ENCODE results near the gene MAP2K6.
"Not testable (repeated sequence)": the region's sequence is repeated elsewhere in the genome, so short reads cannot be mapped to it uniquely, and the experiment has no call there.

MAP2K6 gene

DNA sequence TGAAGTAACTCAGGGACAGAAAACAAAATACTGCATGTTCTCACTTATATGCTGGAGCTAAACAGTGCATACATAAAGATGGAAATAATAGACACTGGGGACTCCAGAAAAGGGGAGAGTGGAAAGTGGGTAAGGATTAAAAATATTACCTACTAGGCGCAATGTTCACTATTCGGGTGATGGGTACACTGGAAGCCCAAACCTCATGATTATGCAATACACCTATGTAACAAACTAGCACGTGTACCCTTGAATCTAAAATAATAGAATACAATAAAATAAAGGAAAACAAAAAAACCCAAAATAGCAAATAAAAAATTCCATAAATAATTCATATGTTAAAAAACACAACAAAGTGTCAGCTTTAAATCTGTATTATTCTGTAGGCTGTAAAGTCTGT is 56.9 kb downstream of the MAP2K6 start:
- no peak for DNase-seq (ENCODE audit: low read depth, low spot score)
- H3K4me3 ChIP-seq (ENCODE audit: low read length), result no peak overlapping the region
- H3K27ac ChIP-seq (ENCODE audit: low read length), result no peak overlapping the region
- H3K9me3 ChIP-seq (ENCODE audit: control insufficient read depth, insufficient read depth, low read length), result no peaks in the 10 kb centered on the region
- H3K4me1 ChIP-seq (ENCODE audit: control insufficient read depth, insufficient read depth, low read length), result peaks cover 2% of the 10 kb centered on the region
- H3K27me3 ChIP-seq (ENCODE audit: control insufficient read depth, insufficient read depth, low read length), result no peaks in the 10 kb centered on the region
- WGBS (ENCODE audit: insufficient coverage, insufficient read length), result no CpG with 5 or more reads among the region's 3 CpGs
- H3K36me3 ChIP-seq (ENCODE audit: control insufficient read depth, insufficient read depth, low read length), result no peaks in the 10 kb centered on the region

DNA sequence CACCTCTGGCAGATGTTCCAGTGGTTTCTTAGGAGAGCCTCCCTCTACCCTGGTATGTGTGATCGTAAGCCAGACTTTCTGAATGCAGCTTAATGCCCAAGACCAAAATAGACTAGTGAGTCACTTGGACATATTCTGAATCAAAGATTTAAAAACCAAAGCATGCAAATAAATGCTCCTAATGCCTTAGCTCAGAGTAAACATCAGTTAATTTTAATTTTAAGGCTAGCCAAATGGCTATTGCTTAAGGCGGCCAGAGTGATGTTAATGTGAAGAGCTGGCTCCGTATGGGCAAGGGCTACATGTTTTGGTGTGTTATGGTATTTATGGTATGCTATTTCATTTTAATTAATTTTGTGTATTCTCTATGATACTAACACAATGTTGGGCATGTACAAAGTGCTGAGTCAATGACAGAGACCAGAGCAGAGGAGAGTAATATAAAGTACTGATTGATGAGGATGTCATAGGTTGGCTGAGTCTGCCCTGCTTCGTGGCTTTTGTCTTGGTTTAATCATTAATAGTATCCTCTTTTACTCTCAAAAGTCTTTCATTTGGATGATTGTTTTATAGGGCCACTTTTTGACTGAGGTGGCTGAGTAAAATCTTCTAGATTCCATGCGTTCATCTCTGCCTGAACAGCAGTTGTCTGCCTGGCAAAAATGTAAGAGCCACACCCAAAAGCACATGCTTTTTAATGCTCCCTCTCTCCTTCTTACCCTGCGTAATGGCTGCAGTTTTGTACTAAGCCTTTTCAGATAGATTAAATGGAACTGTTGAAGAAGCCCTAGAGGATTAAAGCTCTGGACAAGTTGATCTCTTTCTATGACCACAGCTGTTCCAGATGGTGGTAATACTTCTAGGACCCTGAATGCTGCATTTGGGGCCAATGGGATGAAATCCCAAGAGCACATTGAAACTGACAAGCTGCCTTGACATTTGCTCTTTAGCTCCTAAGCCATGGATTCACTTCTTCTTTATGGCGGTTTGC is 59.6 kb downstream of the MAP2K6 start:
- Histone ChIP-seq H3K27me3 (ENCODE audit: control insufficient read depth, insufficient read depth, low read length) (no peaks in the 10 kb centered on the region), H3K9me3 (ENCODE audit: control insufficient read depth, insufficient read depth, low read length) (no peaks in the 10 kb centered on the region), H3K27ac (ENCODE audit: low read length) (no peak overlapping the region), H3K4me3 (ENCODE audit: low read length) (no peak overlapping the region), H3K4me1 (ENCODE audit: control insufficient read depth, insufficient read depth, low read length) (no peaks in the 10 kb centered on the region), H3K36me3 (ENCODE audit: control insufficient read depth, insufficient read depth, low read length) (no peaks in the 10 kb centered on the region)
- WGBS (ENCODE audit: insufficient coverage, insufficient read length), result no CpG with 5 or more reads among the region's 7 CpGs
- DNase-seq (ENCODE audit: low read depth, low spot score), result no peak

DNA sequence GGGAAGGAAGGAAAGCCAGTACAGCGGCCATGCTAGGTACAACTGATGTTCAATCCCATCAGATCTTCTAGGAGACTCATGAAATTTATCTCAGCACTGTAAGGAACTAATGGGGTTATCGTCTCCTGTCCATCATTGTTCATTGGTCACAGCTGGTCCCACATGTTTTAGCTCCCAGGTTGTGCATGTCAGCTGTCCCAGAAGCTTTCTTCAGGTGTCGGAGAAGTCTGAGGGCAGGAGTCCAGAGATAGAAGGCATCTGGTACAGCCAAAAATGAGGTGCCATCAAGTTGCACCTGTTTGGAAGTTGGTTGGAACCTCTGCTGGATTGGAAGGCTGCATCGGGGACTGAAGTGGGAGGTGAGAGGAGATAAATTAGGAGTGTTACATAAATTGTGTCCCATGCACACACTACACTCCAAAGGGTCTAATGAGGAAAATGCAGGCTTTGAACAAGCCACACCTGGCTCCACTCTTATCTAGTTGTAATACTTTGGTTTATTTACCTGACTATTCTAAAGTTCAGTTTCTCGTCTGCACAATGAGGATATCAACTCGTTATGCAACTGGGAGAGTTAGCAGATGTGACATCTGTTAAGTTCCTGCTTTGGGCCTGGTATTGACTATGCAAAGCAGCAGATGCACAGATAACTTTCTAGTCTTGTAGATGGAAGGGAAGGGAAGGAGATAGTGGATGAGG is 62.9 kb downstream of the MAP2K6 start:
- DNase-seq (ENCODE audit: low read depth, low spot score), result no peak
- no peaks in the 10 kb centered on the region for H3K27me3 ChIP-seq (ENCODE audit: control insufficient read depth, insufficient read depth, low read length)
- no peaks in the 10 kb centered on the region for H3K4me1 ChIP-seq (ENCODE audit: control insufficient read depth, insufficient read depth, low read length)
- no peak overlapping the region for H3K27ac ChIP-seq (ENCODE audit: low read length)
- H3K36me3 ChIP-seq (ENCODE audit: control insufficient read depth, insufficient read depth, low read length), result no peaks in the 10 kb centered on the region
- WGBS (ENCODE audit: insufficient coverage, insufficient read length), result no CpG with 5 or more reads among the region's 6 CpGs
- no peak overlapping the region for H3K4me3 ChIP-seq (ENCODE audit: low read length)
- H3K9me3 ChIP-seq (ENCODE audit: control insufficient read depth, insufficient read depth, low read length), result no peaks in the 10 kb centered on the region

GRCh38 chr17:69477903-69478266 is 63.4 kb downstream of the MAP2K6 start:
- Histone ChIP-seq H3K4me1 (ENCODE audit: control insufficient read depth, insufficient read depth, low read length) (no peaks in the 10 kb centered on the region), H3K9me3 (ENCODE audit: control insufficient read depth, insufficient read depth, low read length) (no peaks in the 10 kb centered on the region), H3K27me3 (ENCODE audit: control insufficient read depth, insufficient read depth, low read length) (no peaks in the 10 kb centered on the region), H3K36me3 (ENCODE audit: control insufficient read depth, insufficient read depth, low read length) (no peaks in the 10 kb centered on the region), H3K4me3 (ENCODE audit: low read length) (no peak overlapping the region), H3K27ac (ENCODE audit: low read length) (no peak overlapping the region)
- WGBS (ENCODE audit: insufficient coverage, insufficient read length), result no CpG with 5 or more reads among the region's 4 CpGs
- DNase-seq (ENCODE audit: low read depth, low spot score), result no peak

DNA sequence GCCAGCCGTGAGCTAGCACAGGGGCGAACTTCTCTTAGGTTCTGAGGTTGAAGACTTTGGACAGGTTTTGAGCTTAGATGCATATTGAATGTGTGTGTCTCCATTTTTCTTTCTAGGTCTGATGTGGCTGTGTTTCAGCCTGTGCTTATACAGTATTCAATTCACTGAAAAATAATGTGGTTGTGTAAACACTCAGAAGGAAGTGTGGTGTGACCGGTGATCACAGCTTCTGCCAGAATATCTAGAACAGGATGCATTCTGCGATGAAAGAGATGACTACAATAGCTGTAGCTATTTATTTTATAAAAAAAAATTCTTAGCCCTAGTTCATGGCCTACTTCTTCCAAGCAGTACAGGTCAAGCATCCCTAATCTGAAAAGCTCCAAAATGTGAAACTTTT is 64.4 kb downstream of the MAP2K6 start:
- Histone ChIP-seq H3K36me3 (ENCODE audit: control insufficient read depth, insufficient read depth, low read length) (no peaks in the 10 kb centered on the region), H3K4me3 (ENCODE audit: low read length) (no peak overlapping the region), H3K4me1 (ENCODE audit: control insufficient read depth, insufficient read depth, low read length) (no peaks in the 10 kb centered on the region), H3K9me3 (ENCODE audit: control insufficient read depth, insufficient read depth, low read length) (no peaks in the 10 kb centered on the region), H3K27ac (ENCODE audit: low read length) (no peak overlapping the region), H3K27me3 (ENCODE audit: control insufficient read depth, insufficient read depth, low read length) (no peaks in the 10 kb centered on the region)
- no peak for DNase-seq (ENCODE audit: low read depth, low spot score)
- WGBS (ENCODE audit: insufficient coverage, insufficient read length), result no CpG with 5 or more reads among the region's 4 CpGs

DNA sequence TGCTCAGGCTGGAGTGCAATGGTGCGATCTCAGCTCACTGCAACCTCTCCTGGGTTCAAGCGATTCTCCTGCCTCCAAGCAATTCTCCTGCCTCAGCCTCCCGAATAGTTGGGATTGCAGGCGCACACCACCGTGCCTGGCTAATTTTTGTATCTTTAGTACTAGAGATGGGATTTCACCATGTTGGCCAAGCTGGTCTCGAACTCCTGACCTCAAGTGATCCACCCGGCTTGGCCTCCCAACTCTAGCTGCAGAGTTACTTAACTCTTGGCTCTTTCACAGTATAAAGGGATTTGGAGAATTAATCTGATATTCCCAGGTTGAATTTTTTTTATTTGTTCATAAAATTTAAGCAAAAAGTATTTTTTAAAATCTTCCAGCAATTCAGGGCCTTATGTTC is 65.3 kb downstream of the MAP2K6 start:
- no CpG with 5 or more reads among the region's 7 CpGs for WGBS (ENCODE audit: insufficient coverage, insufficient read length)

DNA sequence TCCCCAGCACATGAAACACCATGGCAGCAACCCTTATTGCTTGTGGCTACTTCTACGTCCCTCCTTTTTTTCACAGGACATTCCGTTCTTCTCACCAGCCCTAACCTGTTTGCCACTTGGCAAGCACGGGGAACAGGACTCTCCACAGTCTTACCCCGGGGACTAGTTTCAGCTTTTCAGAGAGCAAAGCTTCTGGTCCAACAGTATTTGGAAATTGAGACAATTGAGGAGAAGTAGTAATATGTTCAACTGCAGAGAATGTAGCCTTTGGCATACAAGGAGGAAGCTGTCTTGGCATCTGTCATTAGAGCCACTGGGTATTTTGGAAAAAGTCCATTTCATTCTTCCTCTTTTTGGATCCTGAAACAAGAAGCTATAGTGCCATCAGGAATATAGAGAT is 65.7 kb downstream of the MAP2K6 start:
- no peaks in the 10 kb centered on the region for H3K9me3 ChIP-seq (ENCODE audit: control insufficient read depth, insufficient read depth, low read length)
- no CpG with 5 or more reads among the region's 4 CpGs for WGBS (ENCODE audit: insufficient coverage, insufficient read length)

More for the DNA sequence above, 65.3 kb downstream of the MAP2K6 start:
- not testable (repeated sequence) for H3K27ac ChIP-seq (ENCODE audit: low read length); H3K4me3 ChIP-seq (ENCODE audit: low read length); H3K4me1 ChIP-seq (ENCODE audit: control insufficient read depth, insufficient read depth, low read length); DNase-seq (ENCODE audit: low read depth, low spot score); H3K9me3 ChIP-seq (ENCODE audit: control insufficient read depth, insufficient read depth, low read length); H3K27me3 ChIP-seq (ENCODE audit: control insufficient read depth, insufficient read depth, low read length); H3K36me3 ChIP-seq (ENCODE audit: control insufficient read depth, insufficient read depth, low read length)

GRCh38 chr17:69485251-69485661 is 70.8 kb downstream of the MAP2K6 start:
- H3K4me1 ChIP-seq (ENCODE audit: control insufficient read depth, insufficient read depth, low read length), result no peaks in the 10 kb centered on the region
- no peaks in the 10 kb centered on the region for H3K36me3 ChIP-seq (ENCODE audit: control insufficient read depth, insufficient read depth, low read length)

More for the DNA sequence above, 65.7 kb downstream of the MAP2K6 start:
- Histone ChIP-seq H3K4me1 (ENCODE audit: control insufficient read depth, insufficient read depth, low read length) (no peaks in the 10 kb centered on the region), H3K27me3 (ENCODE audit: control insufficient read depth, insufficient read depth, low read length) (no peaks in the 10 kb centered on the region), H3K27ac (ENCODE audit: low read length) (no peak overlapping the region), H3K4me3 (ENCODE audit: low read length) (no peak overlapping the region), H3K36me3 (ENCODE audit: control insufficient read depth, insufficient read depth, low read length) (no peaks in the 10 kb centered on the region)
- no peak for DNase-seq (ENCODE audit: low read depth, low spot score)

GRCh38 chr17:69485901-69486643 is 71.6 kb downstream of the MAP2K6 start:
- Histone ChIP-seq H3K4me3 (ENCODE audit: low read length) (no peak overlapping the region), H3K27me3 (ENCODE audit: control insufficient read depth, insufficient read depth, low read length) (no peaks in the 10 kb centered on the region), H3K36me3 (ENCODE audit: control insufficient read depth, insufficient read depth, low read length) (no peaks in the 10 kb centered on the region), H3K4me1 (ENCODE audit: control insufficient read depth, insufficient read depth, low read length) (no peaks in the 10 kb centered on the region), H3K9me3 (ENCODE audit: control insufficient read depth, insufficient read depth, low read length) (no peaks in the 10 kb centered on the region), H3K27ac (ENCODE audit: low read length) (no peak overlapping the region)
- DNase-seq (ENCODE audit: low read depth, low spot score), result no peak
- WGBS (ENCODE audit: insufficient coverage, insufficient read length), result no CpG with 5 or more reads among the region's 3 CpGs

More at GRCh38 chr17:69485251-69485661, 70.8 kb downstream of the MAP2K6 start:
- WGBS (ENCODE audit: insufficient coverage, insufficient read length), result no CpG with 5 or more reads among the region's 3 CpGs
- H3K27ac ChIP-seq (ENCODE audit: low read length), result no peak overlapping the region
- no peaks in the 10 kb centered on the region for H3K27me3 ChIP-seq (ENCODE audit: control insufficient read depth, insufficient read depth, low read length)
- H3K4me3 ChIP-seq (ENCODE audit: low read length), result no peak overlapping the region
- no peak for DNase-seq (ENCODE audit: low read depth, low spot score)
- no peaks in the 10 kb centered on the region for H3K9me3 ChIP-seq (ENCODE audit: control insufficient read depth, insufficient read depth, low read length)
